ENCODE measurements around the gene GPR155.

GPR155 gene

DNA sequence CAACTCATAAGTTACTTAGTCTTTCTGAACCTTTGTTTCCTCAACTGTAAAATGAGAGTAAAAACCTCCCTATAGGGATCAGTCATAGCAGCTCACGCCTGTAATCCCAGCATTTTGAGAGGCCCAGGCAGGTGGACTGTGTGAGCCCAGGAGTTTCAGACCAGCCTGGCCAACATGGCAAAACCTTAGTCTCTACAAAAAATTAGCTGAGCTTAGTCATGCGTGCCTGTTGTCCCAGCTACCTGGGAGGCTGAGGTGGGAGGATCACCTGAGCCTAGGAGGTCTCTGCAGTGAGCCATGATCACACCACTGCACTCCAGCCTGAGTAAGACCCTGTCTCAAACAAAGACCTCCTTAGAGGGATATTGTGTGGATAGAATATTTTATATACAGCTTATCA, 2.3 kb downstream of the GPR155 start:
- in situ Hi-C loops (cut with MboI; ENCODE audit: low sequenced_read_pairs, unreplicated experiment) = no loop called here
- TF ChIP-seq, protein P1, sequence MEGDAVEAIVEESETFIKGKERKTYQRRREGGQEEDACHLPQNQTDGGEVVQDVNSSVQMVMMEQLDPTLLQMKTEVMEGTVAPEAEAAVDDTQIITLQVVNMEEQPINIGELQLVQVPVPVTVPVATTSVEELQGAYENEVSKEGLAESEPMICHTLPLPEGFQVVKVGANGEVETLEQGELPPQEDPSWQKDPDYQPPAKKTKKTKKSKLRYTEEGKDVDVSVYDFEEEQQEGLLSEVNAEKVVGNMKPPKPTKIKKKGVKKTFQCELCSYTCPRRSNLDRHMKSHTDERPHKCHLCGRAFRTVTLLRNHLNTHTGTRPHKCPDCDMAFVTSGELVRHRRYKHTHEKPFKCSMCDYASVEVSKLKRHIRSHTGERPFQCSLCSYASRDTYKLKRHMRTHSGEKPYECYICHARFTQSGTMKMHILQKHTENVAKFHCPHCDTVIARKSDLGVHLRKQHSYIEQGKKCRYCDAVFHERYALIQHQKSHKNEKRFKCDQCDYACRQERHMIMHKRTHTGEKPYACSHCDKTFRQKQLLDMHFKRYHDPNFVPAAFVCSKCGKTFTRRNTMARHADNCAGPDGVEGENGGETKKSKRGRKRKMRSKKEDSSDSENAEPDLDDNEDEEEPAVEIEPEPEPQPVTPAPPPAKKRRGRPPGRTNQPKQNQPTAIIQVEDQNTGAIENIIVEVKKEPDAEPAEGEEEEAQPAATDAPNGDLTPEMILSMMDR (IDR thresholded peaks at IDR 0.05; ENCODE audit: borderline replicate concordance, control extremely low read depth, extremely low read depth, insufficient read depth, missing control alignments) = no peak
- no peak for DNase-seq (ENCODE audit: low spot score)

DNA sequence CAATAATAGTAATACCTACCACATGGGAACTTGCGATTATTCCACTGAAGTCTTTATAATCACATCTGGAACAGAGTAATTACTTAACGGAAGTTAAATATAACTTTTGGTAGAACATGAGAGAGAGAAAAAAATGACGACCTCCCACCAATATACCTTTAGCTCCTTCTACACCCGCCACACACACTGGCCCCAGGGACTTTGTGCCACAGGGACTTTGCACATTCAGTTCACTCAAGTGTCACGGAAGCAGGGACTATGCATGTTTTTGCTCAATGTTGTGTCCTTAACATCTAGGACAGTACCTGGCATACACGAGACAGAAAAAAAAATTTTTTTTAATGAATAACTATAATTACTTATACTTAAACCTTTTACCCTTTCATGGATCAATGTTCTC, 4.0 kb downstream of the GPR155 start:
- in situ Hi-C loops (cut with MboI; ENCODE audit: low sequenced_read_pairs, unreplicated experiment) = no loop called here
- TF ChIP-seq, protein P1 (IDR thresholded peaks at IDR 0.05; ENCODE audit: borderline replicate concordance, control extremely low read depth, extremely low read depth, insufficient read depth, missing control alignments) = no peak
- DNase-seq (ENCODE audit: low spot score) = no peak

DNA sequence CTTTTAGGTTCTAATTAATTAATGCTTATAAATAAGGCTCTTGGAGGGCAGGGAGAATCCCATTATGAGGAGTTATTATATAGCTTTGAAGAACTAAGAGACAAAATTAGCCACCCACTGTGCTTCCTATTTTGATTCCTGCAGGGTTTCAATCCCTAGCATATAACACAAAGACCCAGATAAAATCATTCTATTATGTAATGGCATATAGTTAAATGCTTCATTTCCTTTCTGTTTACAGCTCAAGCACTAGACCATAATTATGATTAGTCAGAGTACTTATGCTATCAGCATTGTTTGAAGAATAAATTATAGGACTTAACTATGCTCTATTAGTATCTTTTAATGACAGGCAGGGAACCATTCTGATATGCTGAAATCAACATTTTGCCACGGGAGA, 9.1 kb downstream of the GPR155 start:
- in situ Hi-C loops (cut with MboI; ENCODE audit: low sequenced_read_pairs, unreplicated experiment) = no loop called here
- no peak for DNase-seq (ENCODE audit: low spot score)

DNA sequence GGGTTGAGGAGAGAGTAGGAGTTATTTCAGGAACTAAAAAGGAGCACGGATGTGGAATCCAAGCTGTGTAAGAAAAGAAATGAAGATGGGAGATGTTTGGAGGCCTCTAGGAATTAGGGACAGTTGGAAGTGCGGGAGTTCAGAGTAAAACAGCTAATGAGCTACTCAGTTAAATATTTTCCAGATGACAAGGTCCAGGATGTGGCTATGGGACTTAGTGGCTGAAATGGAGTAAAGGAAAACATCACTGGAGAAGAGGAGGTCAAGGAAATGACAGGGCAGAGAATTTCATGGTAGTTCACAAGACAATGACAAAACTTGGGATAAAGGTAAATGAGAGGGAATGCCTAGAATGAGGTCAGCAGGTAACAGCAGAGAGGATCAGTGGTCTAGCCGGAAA, 13.0 kb downstream of the GPR155 start:
- TF ChIP-seq, protein P1 (IDR thresholded peaks at IDR 0.05; ENCODE audit: borderline replicate concordance, control extremely low read depth, extremely low read depth, insufficient read depth, missing control alignments) = no peak
- in situ Hi-C loops (cut with MboI; ENCODE audit: low sequenced_read_pairs, unreplicated experiment) = no loop called here
- no peak for DNase-seq (ENCODE audit: low spot score)

More for the DNA sequence above, 9.1 kb downstream of the GPR155 start:
- TF ChIP-seq, protein P1 (IDR thresholded peaks at IDR 0.05; ENCODE audit: borderline replicate concordance, control extremely low read depth, extremely low read depth, insufficient read depth, missing control alignments) = no peak

DNA sequence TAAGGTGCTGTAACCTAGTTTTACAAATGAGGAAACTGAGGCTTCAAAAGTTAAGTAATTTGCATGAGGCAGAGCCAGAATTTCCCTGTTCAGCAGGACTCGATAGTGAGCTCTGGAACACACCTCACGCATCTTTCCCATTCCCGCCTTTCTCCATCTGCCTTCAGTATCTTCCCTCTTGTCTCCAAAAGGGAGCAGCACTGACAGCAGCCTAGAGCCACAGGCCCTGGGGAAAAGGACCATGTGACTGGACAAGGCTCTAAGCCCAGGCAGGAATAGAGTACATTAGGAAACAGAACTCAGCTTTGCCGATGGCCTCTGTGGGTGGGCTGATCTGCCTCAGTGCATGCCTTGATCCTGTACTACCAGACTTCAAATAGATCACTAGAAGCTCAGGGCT, 21.5 kb downstream of the GPR155 start:
- in situ Hi-C loops (cut with MboI; ENCODE audit: low sequenced_read_pairs, unreplicated experiment) = loop anchor here (10.0 kb wide), 1 partner anchor 59 kb away; no protein-coding TSS in a partner anchor
- TF ChIP-seq, protein P1 (IDR thresholded peaks at IDR 0.05; ENCODE audit: borderline replicate concordance, control extremely low read depth, extremely low read depth, insufficient read depth, missing control alignments) = no peak
- DNase-seq (ENCODE audit: low spot score) = no peak

DNA sequence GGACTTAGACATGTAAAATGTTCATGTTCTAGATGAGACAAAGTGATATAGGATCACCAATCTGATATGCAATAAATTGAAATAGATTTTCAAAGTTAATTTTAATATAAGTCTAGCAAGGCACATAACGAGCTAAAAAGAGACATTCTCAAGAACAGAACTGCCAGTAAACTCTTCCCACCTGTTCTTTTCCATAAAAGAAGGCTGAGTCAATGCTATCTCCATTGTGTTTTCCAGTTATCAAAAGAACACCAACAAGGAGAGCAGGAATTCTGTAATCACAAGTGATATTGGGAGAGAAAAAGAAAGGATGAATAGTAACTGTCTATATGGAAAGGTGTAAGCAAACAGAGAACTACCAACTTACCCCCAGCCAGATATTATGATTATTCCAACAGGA, 25.6 kb downstream of the GPR155 start:
- DNase-seq (ENCODE audit: low spot score) = no peak
- TF ChIP-seq, protein P1 (IDR thresholded peaks at IDR 0.05; ENCODE audit: borderline replicate concordance, control extremely low read depth, extremely low read depth, insufficient read depth, missing control alignments) = no peak
- in situ Hi-C loops (cut with MboI; ENCODE audit: low sequenced_read_pairs, unreplicated experiment) = loop anchor here (5.0 to 10.0 kb wide), 2 partner anchors 64 to 231 kb away; no protein-coding TSS in a partner anchor

DNA sequence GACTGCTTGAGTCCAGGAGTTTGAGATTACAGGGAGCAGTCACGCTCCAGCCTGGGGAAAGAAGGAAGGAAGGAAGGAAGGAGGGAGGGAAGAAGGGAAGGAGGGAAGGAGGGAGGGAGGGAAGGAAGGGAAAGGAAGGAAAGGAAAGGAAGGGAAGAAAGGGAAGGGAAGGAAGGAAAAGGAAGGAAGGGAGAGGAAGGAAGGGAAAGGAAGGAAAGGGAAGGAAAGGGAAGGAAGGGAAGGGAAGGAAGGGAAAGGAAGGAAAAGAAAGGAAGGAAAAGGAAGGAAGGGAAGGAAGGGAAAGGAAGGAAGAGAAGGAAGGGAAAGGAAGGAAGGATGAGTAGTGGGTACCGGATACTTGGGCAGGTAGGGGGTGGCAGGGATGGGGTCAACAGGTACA, 32.3 kb downstream of the GPR155 start:
- no peak for DNase-seq (ENCODE audit: low spot score)
- in situ Hi-C loops (cut with MboI; ENCODE audit: low sequenced_read_pairs, unreplicated experiment) = no loop called here
- TF ChIP-seq, protein P1 (IDR thresholded peaks at IDR 0.05; ENCODE audit: borderline replicate concordance, control extremely low read depth, extremely low read depth, insufficient read depth, missing control alignments) = no peak

Measured in GM13976 (cell line).